ENCODE measurements around the gene EID2B.

Gene EID2B

DNA sequence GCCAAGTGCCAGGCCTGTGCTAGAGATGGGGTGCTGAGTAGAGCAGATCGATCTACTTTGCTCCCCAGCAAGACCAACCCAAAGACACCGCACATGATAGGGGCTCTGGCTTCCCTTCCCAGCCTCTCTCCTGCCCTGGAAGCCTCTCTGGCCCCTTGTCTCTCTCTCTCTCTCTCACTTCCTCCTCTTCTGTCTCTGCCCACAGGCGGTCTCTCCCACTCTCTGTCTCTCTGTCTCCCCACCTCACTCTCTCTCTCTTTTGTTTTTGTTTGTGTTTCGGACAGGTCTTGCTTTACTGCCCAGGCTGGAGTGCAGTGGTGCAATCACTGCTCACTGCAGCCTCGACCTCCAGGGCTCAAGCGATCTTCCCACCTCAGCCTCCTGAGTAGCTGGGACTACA is 16.4 kb downstream of the EID2B start:
- Histone ChIP-seq H3K4me2 (ENCODE audit: low read length) (no peak overlapping the region), H3K27me3 (ENCODE audit: low read depth, low read length) (no peaks in the 10 kb centered on the region), H3K9ac (ENCODE audit: low read length) (no peak overlapping the region), H4K20me1 (ENCODE audit: insufficient read depth, low read length) (no peaks in the 10 kb centered on the region), H3K4me1 (ENCODE audit: low read length) (peaks cover 27% of the 10 kb centered on the region), H2AFZ (ENCODE audit: low read depth, low read length) (no peak overlapping the region), H3K4me3 (ENCODE audit: low read length) (no peak overlapping the region), H3K27ac (ENCODE audit: low read length) (no peak overlapping the region), H3K9me3 (ENCODE audit: insufficient read depth, low read length) (no peaks in the 10 kb centered on the region), H3K36me3 (replicated peaks; ENCODE audit: low read depth, low read length) (no peaks in the 10 kb centered on the region), H3K79me2 (ENCODE audit: low read length) (no peaks in the 10 kb centered on the region)
- no peak for TF ChIP-seq EZH2phosphoT487 (IDR thresholded peaks at IDR 0.05; ENCODE audit: low read depth)
- TF ChIP-seq, protein P1, sequence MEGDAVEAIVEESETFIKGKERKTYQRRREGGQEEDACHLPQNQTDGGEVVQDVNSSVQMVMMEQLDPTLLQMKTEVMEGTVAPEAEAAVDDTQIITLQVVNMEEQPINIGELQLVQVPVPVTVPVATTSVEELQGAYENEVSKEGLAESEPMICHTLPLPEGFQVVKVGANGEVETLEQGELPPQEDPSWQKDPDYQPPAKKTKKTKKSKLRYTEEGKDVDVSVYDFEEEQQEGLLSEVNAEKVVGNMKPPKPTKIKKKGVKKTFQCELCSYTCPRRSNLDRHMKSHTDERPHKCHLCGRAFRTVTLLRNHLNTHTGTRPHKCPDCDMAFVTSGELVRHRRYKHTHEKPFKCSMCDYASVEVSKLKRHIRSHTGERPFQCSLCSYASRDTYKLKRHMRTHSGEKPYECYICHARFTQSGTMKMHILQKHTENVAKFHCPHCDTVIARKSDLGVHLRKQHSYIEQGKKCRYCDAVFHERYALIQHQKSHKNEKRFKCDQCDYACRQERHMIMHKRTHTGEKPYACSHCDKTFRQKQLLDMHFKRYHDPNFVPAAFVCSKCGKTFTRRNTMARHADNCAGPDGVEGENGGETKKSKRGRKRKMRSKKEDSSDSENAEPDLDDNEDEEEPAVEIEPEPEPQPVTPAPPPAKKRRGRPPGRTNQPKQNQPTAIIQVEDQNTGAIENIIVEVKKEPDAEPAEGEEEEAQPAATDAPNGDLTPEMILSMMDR (IDR thresholded peaks at IDR 0.05; ENCODE audit: low read depth, low read length): no peak

DNA sequence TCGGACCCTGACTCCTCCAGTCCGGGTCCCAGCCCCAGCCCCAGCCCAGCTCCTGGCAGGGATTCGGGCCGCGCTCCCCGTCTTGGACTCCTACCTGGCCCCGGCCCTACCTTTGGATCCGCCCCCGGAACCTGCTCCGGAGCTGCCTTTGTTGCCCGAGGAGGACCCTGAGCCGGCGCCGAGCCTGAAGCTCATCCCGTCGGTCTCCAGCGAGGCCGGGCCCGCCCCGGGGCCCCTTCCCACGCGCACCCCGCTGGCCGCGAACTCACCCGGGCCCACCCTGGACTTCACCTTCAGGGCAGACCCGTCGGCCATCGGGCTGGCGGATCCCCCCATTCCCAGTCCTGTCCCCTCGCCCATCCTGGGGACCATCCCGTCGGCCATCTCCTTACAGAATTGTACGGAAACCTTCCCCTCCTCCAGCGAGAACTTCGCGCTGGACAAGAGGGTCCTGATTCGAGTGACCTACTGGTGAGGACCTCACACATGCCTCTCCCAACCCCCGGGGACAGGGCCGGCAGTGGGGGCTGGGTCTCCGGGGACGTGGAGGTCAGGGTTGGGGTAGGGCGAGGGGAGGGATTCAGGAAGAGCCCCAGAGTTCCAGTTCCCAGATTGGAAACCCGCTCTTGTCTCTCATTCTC is 17.0 kb downstream of the EID2B start:
- H3K27ac ChIP-seq (ENCODE audit: low read length): no peak overlapping the region
- no peak overlapping the region for H3K9ac ChIP-seq (ENCODE audit: low read length)
- no peaks in the 10 kb centered on the region for H3K9me3 ChIP-seq (ENCODE audit: insufficient read depth, low read length)
- H3K27me3 ChIP-seq (ENCODE audit: low read depth, low read length): no peaks in the 10 kb centered on the region
- TF ChIP-seq, protein P1 (IDR thresholded peaks at IDR 0.05; ENCODE audit: low read depth, low read length): no peak
- TF ChIP-seq EZH2phosphoT487 (IDR thresholded peaks at IDR 0.05; ENCODE audit: low read depth): no peak
- H3K36me3 ChIP-seq (replicated peaks; ENCODE audit: low read depth, low read length): no peaks in the 10 kb centered on the region
- peaks cover 21% of the 10 kb centered on the region for H3K4me1 ChIP-seq (ENCODE audit: low read length)
- H3K79me2 ChIP-seq (ENCODE audit: low read length): no peaks in the 10 kb centered on the region
- H3K4me3 ChIP-seq (ENCODE audit: low read length): no peak overlapping the region
- H4K20me1 ChIP-seq (ENCODE audit: insufficient read depth, low read length): no peaks in the 10 kb centered on the region
- no peak overlapping the region for H3K4me2 ChIP-seq (ENCODE audit: low read length)
- H2AFZ ChIP-seq (ENCODE audit: low read depth, low read length): no peak overlapping the region

DNA sequence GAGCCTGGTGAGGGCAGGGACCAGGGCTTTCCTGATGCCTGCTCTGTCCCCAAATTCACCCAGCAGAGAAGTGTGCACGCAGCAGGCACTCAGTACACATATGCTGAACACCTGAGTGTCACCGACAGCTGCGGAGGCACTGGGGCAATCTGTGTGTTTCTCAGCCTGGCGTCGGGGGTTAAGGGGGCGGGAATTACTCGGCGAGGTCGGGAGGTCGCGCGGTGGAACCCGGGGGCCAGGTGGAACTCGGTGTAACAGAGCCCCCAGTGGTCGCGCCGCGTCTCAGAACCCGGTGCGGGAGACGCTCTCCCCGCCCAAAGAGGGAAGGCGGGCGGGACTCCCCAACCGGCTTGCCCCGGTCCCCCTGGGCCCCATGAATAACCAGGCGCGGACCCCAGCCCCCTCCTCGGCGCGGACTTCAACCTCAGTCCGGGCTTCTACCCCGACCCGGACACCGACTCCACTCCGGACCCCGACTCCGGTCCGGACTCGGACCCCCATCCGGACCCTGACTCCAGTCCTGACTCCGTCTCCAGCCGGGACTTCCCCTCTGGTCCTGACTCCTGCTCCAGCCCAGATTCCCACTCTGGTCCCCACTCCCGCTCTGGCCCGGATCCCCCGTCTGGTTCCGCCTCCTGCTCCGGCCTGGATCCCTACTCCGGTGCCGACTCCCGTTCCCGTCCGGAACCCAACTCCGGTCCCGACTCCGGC is 17.7 kb downstream of the EID2B start, which contains the start of gene SELENOV:
Gene SELENOV, plus strand, starts transcription at position 300 of the 711 bp plus-strand sequence. Its CDS starts 74 bp downstream, at position 374.
- H2AFZ ChIP-seq (ENCODE audit: low read depth, low read length): no peak within 1 kb of the TSS
- H3K27ac ChIP-seq (ENCODE audit: low read length): no peak within 1 kb of the TSS
- no peak within 1 kb of the TSS for H3K4me3 ChIP-seq (ENCODE audit: low read length)
- TF ChIP-seq, protein P1 (IDR thresholded peaks at IDR 0.05; ENCODE audit: low read depth, low read length): no peak
- TF ChIP-seq EZH2phosphoT487 (IDR thresholded peaks at IDR 0.05; ENCODE audit: low read depth): no peak
- H4K20me1 ChIP-seq (ENCODE audit: insufficient read depth, low read length): no peaks in the 10 kb centered on the region
- peaks cover 16% of the 10 kb centered on the region for H3K4me1 ChIP-seq (ENCODE audit: low read length)
- H3K27me3 ChIP-seq (ENCODE audit: low read depth, low read length): no peaks in the 10 kb centered on the region
- H3K79me2 ChIP-seq (ENCODE audit: low read length): no peaks in the 10 kb centered on the region
- no peak within 1 kb of the TSS for H3K4me2 ChIP-seq (ENCODE audit: low read length)
- no peaks in the 10 kb centered on the region for H3K36me3 ChIP-seq (replicated peaks; ENCODE audit: low read depth, low read length)
- no peaks in the 10 kb centered on the region for H3K9me3 ChIP-seq (ENCODE audit: insufficient read depth, low read length)
- H3K9ac ChIP-seq (ENCODE audit: low read length): no peak within 1 kb of the TSS

DNA sequence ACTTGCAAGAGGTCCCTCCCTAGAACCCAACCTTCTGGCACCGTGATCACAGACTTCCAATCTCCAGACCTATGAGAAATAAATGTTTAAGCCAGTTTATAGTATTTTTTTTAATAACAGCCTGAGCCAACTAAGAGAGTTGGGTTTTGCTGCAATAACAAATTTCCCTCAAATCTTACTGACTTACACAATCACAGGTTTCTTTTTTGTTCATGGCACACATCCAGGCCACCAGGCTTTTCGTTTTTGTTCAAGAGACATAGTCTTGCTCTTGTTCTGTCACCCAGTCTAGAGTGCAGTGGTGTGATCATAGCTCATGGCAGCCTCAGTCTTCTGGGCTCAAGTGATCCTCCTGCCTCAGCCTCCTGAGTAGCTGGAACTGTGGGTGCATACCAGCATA is 19.7 kb downstream of the EID2B start:
- no peak overlapping the region for H2AFZ ChIP-seq (ENCODE audit: low read depth, low read length)
- no peaks in the 10 kb centered on the region for H3K9me3 ChIP-seq (ENCODE audit: insufficient read depth, low read length)
- H3K9ac ChIP-seq (ENCODE audit: low read length): no peak overlapping the region
- TF ChIP-seq, protein P1 (IDR thresholded peaks at IDR 0.05; ENCODE audit: low read depth, low read length): no peak
- no peak for TF ChIP-seq EZH2phosphoT487 (IDR thresholded peaks at IDR 0.05; ENCODE audit: low read depth)
- H3K4me2 ChIP-seq (ENCODE audit: low read length): no peak overlapping the region
- H3K79me2 ChIP-seq (ENCODE audit: low read length): no peaks in the 10 kb centered on the region
- no peak overlapping the region for H3K27ac ChIP-seq (ENCODE audit: low read length)
- no peak overlapping the region for H3K4me3 ChIP-seq (ENCODE audit: low read length)
- H3K4me1 ChIP-seq (ENCODE audit: low read length): peaks cover 5% of the 10 kb centered on the region; the same call in 1 of the 2 replicates
- H3K36me3 ChIP-seq (replicated peaks; ENCODE audit: low read depth, low read length): no peaks in the 10 kb centered on the region
- no peaks in the 10 kb centered on the region for H4K20me1 ChIP-seq (ENCODE audit: insufficient read depth, low read length)
- no peaks in the 10 kb centered on the region for H3K27me3 ChIP-seq (ENCODE audit: low read depth, low read length)

Data from OCI-LY3 (cell line).